SK-N-MC (cell line): ENCODE results near the gene TGFBR3.
"Not testable (repeated sequence)": the region's sequence is repeated elsewhere in the genome, so short reads cannot be mapped to it uniquely, and the experiment has no call there.

Experiments
- DNase-seq: peaks from one replicate; pipeline ENCODE4 v3.0.0-alpha.2; 2011; ENCODE audit warnings: low read depth, low spot score
- H3K27ac ChIP-seq: fragments of 200-600 bp; sonication (generic); 2 replicates; pipeline ENCODE4 v1.5.1; 2016; ENCODE audit warnings: mixed run types
- H3K36me3 ChIP-seq: fragments of 200-600 bp; sonication (generic); 2 replicates; pipeline ENCODE4 v1.6.1; 2017; ENCODE audit warnings: antibody characterized with exemption, low read length, mixed read lengths; ENCODE audit not compliant: insufficient read depth
- H3K4me3 ChIP-seq: fragments of 200-600 bp; sonication (generic); 2 replicates; pipeline ENCODE4 v1.5.1; 2016
- H3K9ac ChIP-seq: fragments of 200-600 bp; sonication (generic); 2 replicates; pipeline ENCODE4 v1.8.0; 2017; ENCODE audit warnings: mixed run types, mixed read lengths; ENCODE audit not compliant: insufficient read length
- H3K9me3 ChIP-seq: fragments of 200-600 bp; sonication (generic); 2 replicates; pipeline ENCODE4 v1.6.1; 2017; ENCODE audit warnings: low read depth, mild to moderate bottlenecking, antibody characterized with exemption, low read length, moderate library complexity, mixed read lengths
- EZH2 ChIP-seq: fragments of 200-600 bp; sonication (generic); IDR thresholded peaks from one replicate; pipeline ENCODE4 v1.6.1; 2017; ENCODE audit warnings: antibody characterized with exemption
- FOXP2 ChIP-seq: optimal IDR thresholded peaks from 2 replicates; pipeline ENCODE3; 2011; ENCODE audit warnings: mild to moderate bottlenecking, moderate library complexity; ENCODE audit not compliant: insufficient read depth; ENCODE audit errors: extremely low read length, control extremely low read depth
- POLR2AphosphoS5 ChIP-seq: IDR thresholded peaks from 2 replicates; pipeline ENCODE4 v1.6.1; 2012; ENCODE audit warnings: mild to moderate bottlenecking, low read depth, low read length, borderline replicate concordance

The TGFBR3 gene

GRCh38 chr1:91836331-91837040 is 49.5 kb downstream of the TGFBR3 start:
- TF ChIP-seq EZH2 (no peak), POLR2AphosphoS5 (no peak), FOXP2 (no peak)
- Histone ChIP-seq H3K27ac (no peak overlapping the region), H3K9ac (no peak overlapping the region), H3K9me3 (no peaks in the 10 kb centered on the region), H3K4me3 (no peak overlapping the region), H3K36me3 (no peaks in the 10 kb centered on the region)
- DNase-seq, result no peak

GRCh38 chr1:91835087-91835521 is 50.8 kb downstream of the TGFBR3 start:
- H3K9me3 ChIP-seq, result no peaks in the 10 kb centered on the region
- no peaks in the 10 kb centered on the region for H3K36me3 ChIP-seq
- H3K27ac ChIP-seq, result no peak overlapping the region
- no peak overlapping the region for H3K9ac ChIP-seq
- DNase-seq, result no peak
- no peak overlapping the region for H3K4me3 ChIP-seq
- TF ChIP-seq EZH2, result no peak
- no peak for TF ChIP-seq FOXP2
- TF ChIP-seq POLR2AphosphoS5, result no peak

- not testable (repeated sequence) for H3K36me3 ChIP-seq, DNase-seq, H3K27ac ChIP-seq, H3K9ac ChIP-seq, H3K4me3 ChIP-seq, H3K9me3 ChIP-seq
Observed at GRCh38 chr1:91834549-91834948, 51.4 kb downstream of the TGFBR3 start.

GRCh38 chr1:91833946-91834345 is 52.0 kb downstream of the TGFBR3 start:
- Histone ChIP-seq H3K9me3 (no peaks in the 10 kb centered on the region), H3K27ac (no peak overlapping the region), H3K36me3 (no peaks in the 10 kb centered on the region), H3K9ac (no peak overlapping the region), H3K4me3 (no peak overlapping the region)
- TF ChIP-seq FOXP2 (no peak), EZH2 (no peak), POLR2AphosphoS5 (no peak)
- DNase-seq, result no peak

- TF ChIP-seq POLR2AphosphoS5, result no peak
- TF ChIP-seq FOXP2, result no peak
- TF ChIP-seq EZH2, result no peak
- Histone ChIP-seq H3K9me3 (no peaks in the 10 kb centered on the region), H3K36me3 (no peaks in the 10 kb centered on the region), H3K9ac (no peak overlapping the region), H3K4me3 (no peak overlapping the region), H3K27ac (no peak overlapping the region)
- no peak for DNase-seq
Observed at GRCh38 chr1:91831132-91831930, 54.6 kb downstream of the TGFBR3 start.

- H3K27ac ChIP-seq, result no peak overlapping the region
- no peak for DNase-seq
- no peak overlapping the region for H3K4me3 ChIP-seq
- H3K9me3 ChIP-seq, result no peaks in the 10 kb centered on the region
- H3K36me3 ChIP-seq, result no peaks in the 10 kb centered on the region
- H3K9ac ChIP-seq, result no peak overlapping the region
- TF ChIP-seq EZH2 (no peak), POLR2AphosphoS5 (no peak), FOXP2 (no peak)
Observed at GRCh38 chr1:91830242-91831131, 55.5 kb downstream of the TGFBR3 start.

- Histone ChIP-seq H3K9ac (no peak overlapping the region), H3K36me3 (no peaks in the 10 kb centered on the region), H3K27ac (no peak overlapping the region), H3K4me3 (no peak overlapping the region), H3K9me3 (no peaks in the 10 kb centered on the region)
- DNase-seq, result no peak
- TF ChIP-seq POLR2AphosphoS5 (no peak), EZH2 (no peak), FOXP2 (no peak)
Observed at GRCh38 chr1:91829293-91830153, 56.4 kb downstream of the TGFBR3 start.

GRCh38 chr1:91828583-91829281 is 57.2 kb downstream of the TGFBR3 start:
- Histone ChIP-seq H3K4me3 (no peak overlapping the region), H3K9me3 (no peaks in the 10 kb centered on the region), H3K9ac (no peak overlapping the region), H3K36me3 (no peaks in the 10 kb centered on the region), H3K27ac (no peak overlapping the region)
- no peak for TF ChIP-seq EZH2
- no peak for TF ChIP-seq FOXP2
- TF ChIP-seq POLR2AphosphoS5, result no peak
- DNase-seq, result no peak
